GM19372 (cell line): ENCODE results near the gene COX6B2.

ENCODE experiments used
- ATAC-seq: cut with Tn5 transposase; IDR thresholded peaks from one replicate; pipeline ENCODE4 v1.9.1; 2021; ENCODE audit warnings: mild to moderate bottlenecking, low read depth, moderate library complexity; ENCODE audit not compliant: unreplicated experiment

Gene COX6B2

GRCh38 chr19:55383279-55384130 lies 29.0 kb upstream of the COX6B2 start:
- ATAC-seq: no peak

GRCh38 chr19:55382522-55383054 lies 28.1 kb upstream of the COX6B2 start:
- no peak for ATAC-seq

GRCh38 chr19:55382013-55382412 lies 27.5 kb upstream of the COX6B2 start:
- no peak for ATAC-seq

GRCh38 chr19:55379174-55379573 lies 24.7 kb upstream of the COX6B2 start:
- ATAC-seq: no peak

GRCh38 chr19:55377356-55378131 lies 23.0 kb upstream of the COX6B2 start:
- no peak for ATAC-seq

GRCh38 chr19:55376241-55376933 lies 21.9 kb upstream of the COX6B2 start, which contains the start of gene TMEM190:
TSS of gene TMEM190 (plus strand) at chr19:55376826. CDS start at chr19:55376854, 28 bp downstream.
- ATAC-seq: no peak

- ATAC-seq: no peak
Observed at GRCh38 chr19:55373993-55374757, 19.7 kb upstream of the COX6B2 start.

- no peak for ATAC-seq
Observed at GRCh38 chr19:55373306-55373992, 18.9 kb upstream of the COX6B2 start.

GRCh38 chr19:55372316-55373081 lies 18.0 kb upstream of the COX6B2 start:
- no peak for ATAC-seq

- no peak for ATAC-seq
Observed at GRCh38 chr19:55370305-55370988, 15.9 kb upstream of the COX6B2 start, which contains the start of gene IL11. TSS of gene IL11 (minus strand) at chr19:55370463. CDS start at chr19:55370310, 153 bp downstream.

GRCh38 chr19:55369653-55370304 lies 15.3 kb upstream of the COX6B2 start:
- ATAC-seq: no peak

GRCh38 chr19:55368701-55369563 lies 14.4 kb upstream of the COX6B2 start:
- no peak for ATAC-seq

- ATAC-seq: no peak
Observed at GRCh38 chr19:55368106-55368505, 13.6 kb upstream of the COX6B2 start.

- no peak for ATAC-seq
Observed at GRCh38 chr19:55366790-55367189, 12.3 kb upstream of the COX6B2 start.

- no peak for ATAC-seq
Observed at GRCh38 chr19:55365964-55366363, 11.4 kb upstream of the COX6B2 start.

- ATAC-seq: no peak
Observed at GRCh38 chr19:55365245-55365644, 10.7 kb upstream of the COX6B2 start.
